Erythroblast (primary cell): ENCODE results near the gene ATF5.
A peak's percentile ranks its signal among the peaks of the same experiment; 100 is the strongest.

Experiments used
- DNase-seq, 2 experiments: peaks; one replicate each; lab custom pipeline; 2025; lab: John Stamatoyannopoulos, UW
- GATA1 ChIP-seq: IDR thresholded peaks from 2 replicates; pipeline ENCODE4 v1.6.1; 2011; ENCODE audit warnings: low read depth, mild to moderate bottlenecking, control low read depth, low read length, moderate library complexity
- POLR2A ChIP-seq: IDR thresholded peaks from 2 replicates; pipeline ENCODE4 v1.6.1; 2011; ENCODE audit warnings: mild to moderate bottlenecking, low read length

The ATF5 gene

GRCh38 chr19:49977076-49977475 lies 48.1 kb downstream of the ATF5 start:
- TF ChIP-seq POLR2A = no peak
- no peak for TF ChIP-seq GATA1
- no peak for DNase-seq

- DNase-seq = no peak
- TF ChIP-seq GATA1 (no peak), POLR2A (no peak)
Measured at GRCh38 chr19:49977881-49978280, 48.9 kb downstream of the ATF5 start.

- DNase-seq = no peak
- TF ChIP-seq POLR2A (no peak), GATA1 (no peak)
Measured at GRCh38 chr19:49978324-49978723, 49.3 kb downstream of the ATF5 start.

GRCh38 chr19:49981603-49982593 lies 52.9 kb downstream of the ATF5 start:
- DNase-seq = peak; percentile 48 to 52
- TF ChIP-seq POLR2A (no peak), GATA1 (no peak)
